ENCODE measurements around the gene LY86.

- TF ChIP-seq CTCF (conservative IDR thresholded peaks at IDR 0.05 in 1 of 2, IDR thresholded peaks at IDR 0.05 in 1 of 2; ENCODE audit: low read depth in 1 of 2, low read length in 2 of 2) (no peak), EZH2 (IDR thresholded peaks at IDR 0.05; ENCODE audit: low read length, missing control alignments) (no peak)
Observed at GRCh38 chr6:6616656-6617055, 28.1 kb downstream of the LY86 start.
